ENCODE results near the gene NPAS3. TPM values are rescaled to one million over a fixed set of nuclear protein-coding genes. Genes with fewer than 3 reads are reported as not detected.

NPAS3 gene
- total and polyA plus RNA-seq, 10 donors, result 0.13 to 9.5 (median 2.9) TPM

DNA sequence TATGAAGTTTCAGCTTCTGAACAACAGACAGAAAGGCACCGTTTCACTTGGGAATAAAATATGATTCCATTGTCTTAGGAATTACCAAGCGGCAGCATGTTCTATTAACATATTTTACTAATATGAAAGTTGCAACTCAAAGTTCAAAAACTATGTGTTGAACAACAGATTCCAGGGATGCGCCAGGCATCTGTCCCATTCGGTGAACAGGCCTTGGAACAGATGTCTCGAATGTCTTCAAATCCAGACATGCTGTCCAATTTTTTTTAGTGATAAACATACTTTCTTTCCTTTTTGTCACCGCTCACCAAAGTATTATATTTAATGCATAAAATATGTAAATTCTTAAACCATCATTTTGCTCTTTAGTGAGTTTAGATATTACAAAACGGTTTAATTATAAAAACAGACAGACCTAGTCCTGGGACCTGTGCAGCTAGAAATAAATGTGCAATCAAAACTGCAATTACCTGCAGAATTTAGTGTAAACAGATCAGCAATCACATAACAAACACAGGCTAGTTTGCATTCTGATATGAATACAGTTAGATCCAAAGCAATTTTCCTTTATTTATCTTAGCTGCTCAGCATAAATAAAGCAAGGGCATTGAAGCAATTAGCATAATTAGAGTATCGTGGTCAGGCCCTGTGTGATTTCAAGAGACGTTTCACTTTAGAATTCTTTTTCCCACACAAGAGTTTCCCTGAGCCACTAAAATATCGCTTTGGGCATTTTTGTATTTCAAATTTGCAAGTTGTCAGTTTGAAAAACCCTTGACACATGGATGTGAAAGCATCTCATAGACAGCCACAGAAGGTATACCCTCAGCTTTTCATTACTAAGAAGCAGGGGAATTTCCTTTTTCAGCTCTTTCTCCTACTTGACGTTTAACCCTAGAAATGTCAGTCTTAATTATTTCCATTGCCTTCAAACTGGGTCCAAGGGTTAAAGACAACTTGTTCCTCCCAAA is 591.4 kb downstream of the NPAS3 start:
- H3K9me3 ChIP-seq, result no peaks in the 10 kb centered on the region
- H3K27me3 ChIP-seq (replicated peaks in 1 of 7), result no peaks in the 10 kb centered on the region
- no peaks in the 10 kb centered on the region for H3K36me3 ChIP-seq
- TF ChIP-seq POLR2A (IDR thresholded peaks at IDR 0.05) (no peak), POLR2AphosphoS5 (IDR thresholded peaks at IDR 0.05) (no peak)
- TF ChIP-seq, protein P1, sequence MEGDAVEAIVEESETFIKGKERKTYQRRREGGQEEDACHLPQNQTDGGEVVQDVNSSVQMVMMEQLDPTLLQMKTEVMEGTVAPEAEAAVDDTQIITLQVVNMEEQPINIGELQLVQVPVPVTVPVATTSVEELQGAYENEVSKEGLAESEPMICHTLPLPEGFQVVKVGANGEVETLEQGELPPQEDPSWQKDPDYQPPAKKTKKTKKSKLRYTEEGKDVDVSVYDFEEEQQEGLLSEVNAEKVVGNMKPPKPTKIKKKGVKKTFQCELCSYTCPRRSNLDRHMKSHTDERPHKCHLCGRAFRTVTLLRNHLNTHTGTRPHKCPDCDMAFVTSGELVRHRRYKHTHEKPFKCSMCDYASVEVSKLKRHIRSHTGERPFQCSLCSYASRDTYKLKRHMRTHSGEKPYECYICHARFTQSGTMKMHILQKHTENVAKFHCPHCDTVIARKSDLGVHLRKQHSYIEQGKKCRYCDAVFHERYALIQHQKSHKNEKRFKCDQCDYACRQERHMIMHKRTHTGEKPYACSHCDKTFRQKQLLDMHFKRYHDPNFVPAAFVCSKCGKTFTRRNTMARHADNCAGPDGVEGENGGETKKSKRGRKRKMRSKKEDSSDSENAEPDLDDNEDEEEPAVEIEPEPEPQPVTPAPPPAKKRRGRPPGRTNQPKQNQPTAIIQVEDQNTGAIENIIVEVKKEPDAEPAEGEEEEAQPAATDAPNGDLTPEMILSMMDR (IDR thresholded peaks at IDR 0.05 in 8 of 11, conservative IDR thresholded peaks at IDR 0.05 in 3 of 11), result no peak
- intact Hi-C loops (cut with DNase I; ENCODE audit: low total_unique reads), result no loop called here
- no peak for DNase-seq
- 76 to 84% (median 82%) methylated on average over 11 of the region's 11 CpGs for WGBS, 5 donors
- H3K4me3 ChIP-seq, result no peak overlapping the region
- H3K27ac ChIP-seq, result no peak overlapping the region
- H3K4me1 ChIP-seq, result no peaks in the 10 kb centered on the region

DNA sequence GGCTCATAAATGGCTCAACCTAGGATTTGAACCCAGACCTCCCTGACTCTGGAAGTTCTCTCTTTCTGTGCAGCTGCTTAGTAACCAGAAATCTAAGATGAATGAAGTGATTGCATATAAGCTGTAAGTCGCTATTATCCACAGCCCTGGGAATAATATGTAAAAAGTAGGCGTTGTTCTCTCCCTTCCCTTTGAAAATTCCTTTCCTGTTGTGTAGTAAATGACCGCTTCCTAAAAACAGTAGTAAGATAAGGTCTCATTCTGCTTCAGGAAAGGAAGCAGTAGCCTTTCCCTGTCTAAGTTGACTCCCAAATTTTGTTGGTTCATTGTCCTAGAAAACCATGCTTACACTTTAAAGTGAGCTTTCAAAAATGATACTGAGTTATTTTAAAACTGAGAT is 593.9 kb downstream of the NPAS3 start:
- WGBS, 5 donors, result 60 to 79% (median 70%) methylated on average over 3 of the region's 3 CpGs
- no peak overlapping the region for H3K4me3 ChIP-seq
- intact Hi-C loops (cut with DNase I; ENCODE audit: low total_unique reads), result no loop called here
- no peaks in the 10 kb centered on the region for H3K4me1 ChIP-seq
- no peak for DNase-seq
- no peak overlapping the region for H3K27ac ChIP-seq
- TF ChIP-seq POLR2AphosphoS5 (IDR thresholded peaks at IDR 0.05), result no peak
- no peak for TF ChIP-seq POLR2A (IDR thresholded peaks at IDR 0.05)
- TF ChIP-seq, protein P1 (IDR thresholded peaks at IDR 0.05 in 8 of 11, conservative IDR thresholded peaks at IDR 0.05 in 3 of 11), result no peak
- H3K27me3 ChIP-seq (replicated peaks in 1 of 7), result no peaks in the 10 kb centered on the region
- H3K9me3 ChIP-seq, result no peaks in the 10 kb centered on the region
- H3K36me3 ChIP-seq, result no peaks in the 10 kb centered on the region

DNA sequence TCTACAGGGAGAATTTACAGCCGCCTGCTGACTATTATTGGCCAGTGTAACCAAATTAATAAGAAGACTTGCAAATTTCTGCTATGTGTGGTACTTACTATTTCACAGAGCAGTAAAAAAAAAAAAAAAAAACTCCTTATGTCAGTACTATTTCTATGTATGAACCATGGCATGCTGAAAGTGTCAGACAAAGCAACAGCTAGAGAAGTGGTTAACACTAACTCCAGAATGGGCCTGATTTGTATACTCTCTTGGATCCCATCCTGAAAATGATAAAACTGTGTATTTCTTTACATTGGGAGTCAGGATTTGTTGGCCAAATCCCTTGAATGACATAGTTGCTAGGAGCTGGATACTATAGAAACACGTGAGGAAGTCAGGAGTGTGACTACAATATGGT is 595.4 kb downstream of the NPAS3 start:
- Histone ChIP-seq H3K27ac (no peak overlapping the region), H3K4me1 (no peaks in the 10 kb centered on the region), H3K36me3 (no peaks in the 10 kb centered on the region), H3K4me3 (no peak overlapping the region), H3K27me3 (replicated peaks in 1 of 7) (no peaks in the 10 kb centered on the region), H3K9me3 (no peaks in the 10 kb centered on the region)
- intact Hi-C loops (cut with DNase I; ENCODE audit: low total_unique reads), result no loop called here
- WGBS, 5 donors, result 84 to 93% (median 89%) methylated on average over 2 of the region's 2 CpGs
- TF ChIP-seq POLR2AphosphoS5 (IDR thresholded peaks at IDR 0.05) (no peak), POLR2A (IDR thresholded peaks at IDR 0.05) (no peak)
- TF ChIP-seq, protein P1 (IDR thresholded peaks at IDR 0.05 in 8 of 11, conservative IDR thresholded peaks at IDR 0.05 in 3 of 11), result no peak
- no peak for DNase-seq

DNA sequence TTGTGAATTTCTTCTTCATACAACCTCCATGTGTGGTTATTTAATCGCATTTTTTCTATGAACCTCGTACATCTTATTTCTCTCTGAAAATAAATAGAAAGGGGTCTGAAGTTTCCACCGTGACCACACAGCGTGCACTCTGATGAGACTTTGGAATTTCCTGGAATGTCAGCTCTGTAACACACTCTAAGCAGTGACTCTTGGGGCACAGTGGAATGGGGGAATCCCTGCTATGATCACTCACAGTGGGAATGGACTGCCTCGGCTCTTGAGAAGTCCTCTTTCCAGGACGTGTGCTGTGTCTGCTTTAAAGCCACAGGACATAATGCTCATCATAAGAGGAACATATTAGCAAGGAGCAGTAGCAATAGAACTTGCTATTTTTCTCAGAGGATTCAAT is 596.0 kb downstream of the NPAS3 start:
- H3K4me3 ChIP-seq, result no peak overlapping the region
- H3K27me3 ChIP-seq (replicated peaks in 1 of 7), result no peaks in the 10 kb centered on the region
- H3K27ac ChIP-seq, result no peak overlapping the region
- H3K9me3 ChIP-seq, result no peaks in the 10 kb centered on the region
- DNase-seq, result no peak
- no peak for TF ChIP-seq POLR2A (IDR thresholded peaks at IDR 0.05)
- TF ChIP-seq, protein P1 (IDR thresholded peaks at IDR 0.05 in 8 of 11, conservative IDR thresholded peaks at IDR 0.05 in 3 of 11), result no peak
- TF ChIP-seq POLR2AphosphoS5 (IDR thresholded peaks at IDR 0.05), result no peak
- intact Hi-C loops (cut with DNase I; ENCODE audit: low total_unique reads), result no loop called here
- no peaks in the 10 kb centered on the region for H3K36me3 ChIP-seq
- 75 to 86% (median 79%) methylated on average over 6 of the region's 6 CpGs for WGBS, 5 donors
- no peaks in the 10 kb centered on the region for H3K4me1 ChIP-seq
